ENCODE data around the gene NEUROD6.

NEUROD6 gene

DNA sequence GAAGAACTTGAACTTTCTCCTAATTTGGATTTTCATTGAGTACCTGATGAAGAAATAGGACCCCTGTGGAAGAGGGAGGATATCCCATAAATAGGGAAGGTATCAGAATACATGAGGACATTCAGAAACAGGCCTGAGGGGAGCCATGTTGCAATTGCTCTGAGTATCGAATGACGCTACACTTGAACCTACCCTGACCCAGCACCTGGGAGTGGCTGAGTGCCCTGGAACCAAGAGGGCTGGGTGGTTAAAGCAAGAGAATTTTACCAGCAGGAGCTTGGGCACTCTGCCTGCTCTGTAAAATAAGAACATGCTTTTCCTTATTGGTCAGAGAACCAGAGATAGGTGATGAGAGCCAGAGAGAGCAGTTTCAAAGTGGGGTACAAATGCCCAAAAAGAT is 7.2 kb downstream of the NEUROD6 start:
- DNase-seq, result no peak

DNA sequence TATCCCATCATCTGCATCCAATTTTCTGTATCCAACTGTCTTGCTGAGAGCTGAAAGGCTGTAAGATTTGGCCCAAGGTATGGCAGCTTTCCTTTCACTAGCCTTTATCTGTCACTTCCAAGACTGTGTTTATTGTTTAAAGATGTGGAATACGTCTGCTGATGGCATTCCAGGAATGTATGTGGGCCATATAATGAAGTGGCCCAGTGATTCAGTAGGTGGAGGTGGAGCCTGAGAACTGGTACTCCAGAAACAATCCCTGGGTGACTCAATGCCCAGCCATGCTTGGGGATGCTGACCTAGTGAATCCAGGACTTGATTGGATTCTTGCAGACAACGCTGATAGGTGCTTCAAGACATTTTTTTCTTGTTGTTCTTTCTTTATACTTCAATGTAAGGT is 13.5 kb downstream of the NEUROD6 start:
- no peak for DNase-seq

DNA sequence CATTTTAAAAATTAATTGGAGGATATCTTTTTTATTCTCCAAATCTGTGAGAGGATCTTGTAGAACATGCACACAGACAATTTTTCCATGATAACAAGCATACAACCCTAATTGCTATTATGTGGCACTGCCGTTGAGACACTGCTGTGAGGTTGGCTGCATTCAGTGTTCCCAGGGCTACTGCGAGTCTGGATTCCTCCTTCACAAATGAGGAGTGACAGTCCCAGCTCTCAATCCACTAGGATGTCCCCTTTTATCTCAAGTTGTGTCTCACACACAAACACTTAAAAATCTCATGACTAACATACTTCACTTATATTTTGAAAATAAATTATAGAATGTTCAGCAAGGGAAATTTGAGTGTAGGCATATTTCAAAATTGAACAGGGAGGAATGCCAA is 14.1 kb downstream of the NEUROD6 start:
- no peak for DNase-seq

DNA sequence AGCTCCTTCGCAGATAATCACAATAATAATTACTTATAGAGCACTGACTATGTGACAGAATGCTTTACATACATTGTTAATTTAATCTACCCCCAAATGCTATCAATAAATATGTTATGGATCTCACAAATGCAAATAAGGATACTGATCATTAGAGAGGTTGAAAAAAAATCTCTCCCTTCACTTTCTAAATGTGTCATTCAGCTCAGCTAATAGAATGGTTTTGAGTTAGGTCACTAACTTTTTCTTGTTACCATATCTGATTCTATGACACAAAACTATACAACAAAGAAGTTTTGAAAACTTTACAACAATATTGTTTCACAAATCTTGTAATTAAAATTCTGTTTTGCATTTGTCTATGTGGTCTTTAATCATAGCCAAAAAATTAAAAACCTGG is 17.4 kb downstream of the NEUROD6 start:
- DNase-seq, result no peak

DNA sequence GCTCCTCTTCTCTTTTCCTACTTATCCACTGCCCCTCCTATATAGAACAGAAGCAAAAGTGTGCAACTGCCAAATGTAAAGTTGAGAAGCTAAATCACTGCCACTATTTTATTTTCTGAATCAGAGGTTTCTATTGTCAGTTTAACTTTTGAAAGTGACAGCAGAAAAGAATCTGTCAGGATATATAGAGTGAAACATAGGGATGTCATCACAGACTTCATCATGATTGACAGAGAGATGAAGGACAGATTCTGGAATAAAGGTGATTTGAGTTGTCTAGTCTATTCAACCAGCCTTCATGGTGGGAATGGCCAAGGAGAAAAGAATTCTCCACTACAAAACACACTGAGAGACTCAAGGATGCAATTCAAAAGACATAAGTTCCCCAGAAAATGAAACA is 19.9 kb downstream of the NEUROD6 start:
- no peak for DNase-seq

DNA sequence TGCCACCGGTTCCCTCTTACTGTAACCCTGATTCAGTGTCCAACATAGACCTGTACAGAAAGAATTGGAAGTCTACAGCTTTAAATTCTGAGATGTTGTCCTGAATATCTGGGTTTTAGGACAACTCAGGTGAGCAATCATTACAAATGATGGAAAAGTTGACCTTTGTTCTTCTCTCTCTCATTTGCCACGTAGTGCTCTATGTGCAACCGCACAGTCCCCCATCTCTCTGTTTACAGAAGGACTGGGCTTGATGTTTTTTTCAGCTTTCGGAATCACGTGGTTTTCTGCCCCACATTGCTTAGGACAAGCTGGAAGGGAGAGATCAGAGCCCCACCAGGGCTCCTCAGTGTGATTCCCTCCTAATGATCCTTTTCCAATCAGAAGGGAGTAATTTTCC is 22.2 kb downstream of the NEUROD6 start:
- no peak for DNase-seq

DNA sequence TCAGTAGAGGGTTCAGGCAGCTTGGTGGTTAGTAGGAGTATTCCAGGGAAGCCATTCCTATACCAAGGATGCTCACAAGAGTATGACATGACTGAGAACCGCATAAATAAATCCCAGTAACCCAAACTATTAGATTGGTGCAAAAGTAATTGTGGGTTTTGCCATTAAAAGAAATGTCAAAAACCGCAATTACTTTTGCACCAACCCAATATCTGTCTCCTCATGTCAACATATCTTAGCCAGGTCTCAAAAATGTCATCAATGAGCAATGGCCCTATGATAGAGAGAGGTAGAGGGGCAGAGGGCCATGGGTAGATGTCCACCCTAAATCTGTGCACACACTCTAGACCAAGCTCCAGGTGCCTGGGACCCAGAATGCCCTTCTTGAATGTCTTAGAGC is 23.6 kb downstream of the NEUROD6 start:
- DNase-seq, result no peak

DNA sequence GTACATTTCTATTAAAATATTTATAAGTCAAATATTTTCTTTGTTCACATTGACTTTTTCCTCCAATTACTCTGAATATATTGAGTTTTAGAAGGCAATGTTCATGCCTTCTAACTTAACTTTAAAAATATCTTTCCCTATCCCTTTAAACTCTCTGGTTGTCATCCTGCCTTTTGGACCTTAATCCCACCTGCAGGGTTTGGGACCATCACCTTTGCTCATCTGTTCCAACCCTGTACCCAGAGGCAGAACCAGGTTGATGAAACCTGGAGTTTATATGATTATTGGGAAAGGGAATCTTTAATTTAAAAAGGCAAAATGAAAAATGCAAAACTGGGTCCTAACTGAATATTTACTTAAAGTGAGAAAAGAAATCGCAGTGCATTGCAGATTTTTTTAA is 24.8 kb downstream of the NEUROD6 start:
- DNase-seq, result no peak

DNA sequence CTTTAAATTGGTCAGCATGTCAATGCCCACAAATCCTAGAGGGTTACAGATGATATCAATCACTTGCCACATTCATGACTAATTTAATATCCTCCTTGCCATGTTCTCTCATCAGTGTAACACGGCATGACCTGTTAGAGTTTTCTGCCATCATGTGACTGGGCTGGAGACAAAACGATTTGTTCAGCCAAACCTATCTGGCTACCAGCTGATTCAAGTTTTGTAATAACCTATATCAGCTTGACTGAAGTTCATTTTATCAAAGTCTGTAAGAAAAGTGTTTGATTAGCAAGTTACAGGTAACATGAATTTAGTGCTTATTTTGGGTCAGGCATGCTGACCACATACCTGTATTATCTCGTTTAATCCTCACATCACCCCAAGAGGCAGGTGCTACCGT is 25.7 kb downstream of the NEUROD6 start:
- DNase-seq, result no peak

DNA sequence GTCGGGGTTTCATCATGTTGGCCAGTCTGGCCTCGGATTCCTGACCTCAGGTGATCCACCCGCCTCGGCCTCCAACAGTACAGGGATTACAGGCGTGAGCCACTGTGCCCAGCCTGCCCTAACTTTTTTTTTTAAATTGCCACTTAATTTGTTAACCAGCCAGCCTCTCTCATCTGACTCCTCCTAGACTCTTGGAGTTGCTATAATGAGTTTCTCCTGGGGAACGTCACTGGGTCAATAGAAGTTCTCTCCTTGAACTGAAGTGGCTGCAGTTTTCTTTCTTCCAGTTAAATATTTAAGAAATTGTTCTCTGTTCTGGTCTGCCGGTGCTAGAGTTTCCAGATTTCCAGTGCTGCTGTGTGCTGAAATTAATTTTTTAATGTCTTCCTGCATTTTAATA is 27.6 kb downstream of the NEUROD6 start:
- DNase-seq, result no peak

DNA sequence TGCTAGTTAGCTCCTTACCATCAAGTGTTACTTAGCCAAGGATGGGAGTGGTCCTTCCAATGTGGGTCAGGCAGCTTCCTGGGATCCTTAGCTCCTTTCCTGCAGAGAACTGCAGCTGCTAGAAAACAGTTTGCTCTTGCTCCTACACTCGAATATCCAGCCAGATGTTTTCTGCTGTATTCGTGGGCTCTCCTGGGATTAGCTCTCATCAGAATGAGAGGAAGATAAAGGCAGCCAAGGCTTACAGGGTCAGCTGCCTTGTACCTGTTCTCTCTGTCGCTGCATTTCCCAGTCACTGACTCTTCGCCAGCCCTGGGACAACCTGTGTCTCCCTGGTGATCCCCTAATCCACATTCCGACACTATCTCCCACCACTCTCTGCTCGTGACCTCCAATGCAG is 29.0 kb downstream of the NEUROD6 start:
- no peak for DNase-seq

DNA sequence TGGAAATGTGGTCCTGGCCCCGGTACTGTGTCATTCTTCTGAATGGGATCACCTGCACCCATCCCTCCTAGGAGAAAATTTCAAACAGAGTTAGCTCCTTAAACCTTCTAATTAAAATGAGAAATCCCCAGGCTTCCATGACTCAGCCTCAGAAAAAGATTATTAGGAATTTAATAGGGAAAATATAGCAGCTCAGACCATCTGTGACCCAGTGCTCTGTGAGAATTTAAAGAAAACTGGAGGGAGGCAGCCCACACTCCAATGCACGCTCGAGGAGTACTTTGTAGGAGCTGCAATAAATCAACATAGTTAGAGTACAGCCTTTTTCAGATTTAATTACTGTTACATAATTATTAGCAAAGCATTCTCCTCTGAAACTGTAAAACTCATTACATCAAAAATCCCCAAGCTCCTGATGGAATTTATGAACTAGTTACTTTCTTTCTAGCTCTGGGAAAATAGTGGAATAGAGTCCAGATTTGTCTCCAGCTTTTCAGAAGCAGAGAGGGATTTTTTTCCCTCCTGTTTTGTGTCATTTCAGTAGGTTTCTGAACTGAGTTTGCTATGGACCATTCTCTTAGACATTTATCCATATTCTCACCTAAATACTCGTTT is 30.1 kb downstream of the NEUROD6 start:
- DNase-seq, result no peak

DNA sequence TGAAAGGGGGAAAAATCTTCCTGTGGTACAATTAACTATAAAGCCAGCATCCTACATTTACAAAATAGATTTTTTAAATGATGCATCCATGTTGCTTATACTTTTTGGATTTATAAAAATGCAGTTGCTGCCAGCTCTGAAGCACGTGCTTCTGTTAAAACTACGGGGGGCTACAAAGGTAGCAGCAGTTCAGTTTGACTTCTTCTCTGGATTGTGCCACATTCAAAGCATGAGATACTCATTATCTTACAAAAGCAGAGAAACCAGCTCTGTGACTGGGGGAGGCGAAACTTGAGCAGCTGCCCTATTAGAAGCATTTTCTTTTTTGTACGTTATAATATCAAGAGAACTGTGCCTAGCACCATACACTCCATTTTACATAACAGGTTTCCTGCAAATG is 31.1 kb downstream of the NEUROD6 start:
- DNase-seq, result no peak

DNA sequence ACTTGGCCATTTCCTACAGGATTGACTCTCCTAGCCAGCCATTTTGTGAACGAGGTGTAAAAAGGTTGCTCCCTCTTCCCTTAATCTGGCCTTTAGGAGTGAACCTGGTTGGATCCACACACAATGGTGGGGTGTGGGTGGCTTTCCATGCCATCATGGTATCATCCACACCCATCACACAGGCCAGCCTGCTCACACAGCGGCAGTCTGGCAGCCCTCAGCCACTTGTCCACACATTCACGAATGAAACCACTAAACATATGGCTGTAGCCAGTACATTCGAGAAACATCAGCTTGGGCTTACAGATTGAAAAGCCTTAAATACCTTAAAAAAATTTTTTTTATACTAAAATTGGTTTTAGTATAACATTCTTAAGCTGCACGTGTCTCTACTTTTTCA is 31.9 kb downstream of the NEUROD6 start:
- no peak for DNase-seq

DNA sequence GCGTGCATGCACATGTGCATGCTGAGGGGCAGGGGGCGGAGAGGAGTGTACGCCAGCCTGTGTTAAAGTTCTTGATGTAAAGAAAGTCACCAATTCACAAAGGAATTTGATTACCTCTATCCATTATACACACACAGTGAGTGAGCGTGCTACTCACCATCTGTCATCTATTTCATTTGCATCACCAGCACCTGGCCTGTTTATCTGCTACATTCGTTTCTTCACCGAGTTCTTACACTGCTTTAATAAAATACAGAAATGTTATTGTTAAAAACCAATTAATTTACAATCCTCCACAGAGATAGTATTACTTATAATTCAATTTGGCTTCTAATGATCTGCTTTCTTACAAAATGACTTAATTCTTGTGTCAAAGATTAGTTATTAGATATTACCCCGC is 32.6 kb downstream of the NEUROD6 start:
- no peak for DNase-seq

DNA sequence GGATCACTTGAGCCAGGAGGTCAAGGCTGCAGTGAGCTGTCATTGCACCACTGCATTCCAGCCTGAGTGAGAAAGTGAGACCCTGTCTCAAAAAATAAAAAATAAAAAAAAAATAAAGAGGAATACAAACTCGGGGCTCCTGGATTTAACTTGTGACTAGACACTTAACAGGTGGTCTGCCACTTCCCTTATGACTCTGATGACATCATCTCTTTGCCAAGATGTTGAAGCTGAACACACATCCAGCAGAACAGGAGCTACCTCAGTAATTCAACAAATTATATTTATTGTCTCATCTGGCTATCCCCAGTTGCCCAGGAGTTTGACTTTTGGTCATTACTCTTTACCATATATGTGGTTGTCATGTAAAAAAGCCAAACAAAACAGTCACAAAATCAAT is 35.3 kb downstream of the NEUROD6 start:
- no peak for DNase-seq

DNA sequence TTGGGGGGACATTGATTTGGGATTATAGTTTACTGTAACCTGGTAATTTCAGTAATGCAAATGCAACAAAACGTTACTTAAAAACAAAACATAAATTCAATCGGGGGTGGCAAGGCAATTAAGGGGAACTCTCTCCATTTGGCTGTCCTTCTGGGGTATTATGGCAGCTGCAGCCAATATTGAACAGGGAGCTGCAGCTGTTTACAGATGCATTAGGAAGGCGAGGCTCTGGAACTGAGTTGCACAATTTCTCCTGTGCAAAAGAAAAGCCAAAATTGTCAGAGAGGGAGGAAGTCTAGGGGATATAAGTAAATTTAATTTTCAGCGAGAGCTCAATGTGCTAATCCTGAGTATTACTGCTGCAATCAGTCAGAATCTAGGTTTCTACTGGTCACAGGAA is 36.1 kb downstream of the NEUROD6 start:
- no peak for DNase-seq

DNA sequence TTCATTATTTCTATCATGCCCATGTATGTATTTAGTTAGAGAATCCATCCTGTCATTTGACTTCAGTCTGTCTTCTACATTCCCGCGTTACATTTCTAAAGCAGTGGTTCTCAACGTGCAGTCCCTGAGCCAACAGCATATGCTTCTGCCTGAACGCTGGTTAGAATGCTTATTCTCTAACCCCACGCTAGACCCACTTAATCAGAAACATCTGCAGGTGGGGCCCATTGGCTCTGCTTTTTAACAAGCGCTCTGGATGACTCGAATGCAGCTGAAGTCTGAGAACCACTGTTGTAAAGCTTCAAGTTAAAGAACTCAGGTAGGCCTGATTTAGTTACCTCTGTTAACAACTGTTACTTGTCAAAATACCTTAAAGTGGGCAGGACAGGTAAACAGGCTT is 38.2 kb downstream of the NEUROD6 start:
- DNase-seq, result no peak

DNA sequence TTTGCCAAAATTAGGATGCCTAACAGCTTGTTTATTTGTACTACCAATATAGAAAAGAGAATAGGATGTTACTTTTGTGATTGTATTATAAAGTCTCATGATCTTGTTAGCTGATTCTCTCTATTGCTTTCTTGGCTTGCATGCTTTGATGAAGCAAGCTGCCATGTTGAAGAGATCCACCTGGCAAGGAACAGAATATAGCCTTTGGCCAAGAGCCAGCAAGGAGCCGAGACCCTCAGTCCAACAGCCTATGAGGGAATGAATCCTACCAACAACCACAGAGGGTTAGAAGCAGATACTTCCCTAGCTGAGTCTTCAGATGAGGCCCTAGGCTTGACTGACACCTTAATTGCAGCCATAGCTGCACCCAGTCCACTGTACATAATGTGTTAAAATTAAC is 41.2 kb downstream of the NEUROD6 start:
- DNase-seq, result no peak

DNA sequence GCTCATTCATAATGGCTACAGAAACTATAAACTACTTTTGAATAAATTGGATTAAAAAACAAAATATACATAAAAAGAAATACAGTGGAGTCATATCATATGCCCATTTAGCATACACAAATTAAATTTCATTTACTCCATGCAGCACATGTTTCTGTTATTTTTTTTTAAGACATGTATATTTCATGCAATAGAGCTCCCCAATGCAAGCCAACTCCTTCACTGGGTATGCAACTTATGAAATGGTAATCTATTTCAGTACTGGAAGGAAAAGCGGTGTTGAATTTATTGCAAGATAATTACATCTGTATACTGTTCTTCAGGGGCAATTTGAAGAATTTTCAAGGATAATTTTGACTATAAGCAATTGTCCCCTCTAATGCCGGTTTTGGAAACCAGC is 49.9 kb downstream of the NEUROD6 start:
- DNase-seq, result no peak
